DND-41 (cell line): ENCODE measurements around the gene DUSP23.

Experiments used
- ATAC-seq: fragments of 200-7000 bp; cut with Tn5 transposase; 3 replicates; pipeline ENCODE4 v1.9.1; 2021; ENCODE audit warnings: low read depth; ENCODE audit not compliant: insufficient read depth
- DNase-seq: peaks from one replicate; pipeline ENCODE4 v3.0.0-alpha.2; 2020
- H2AFZ ChIP-seq: 2 replicates; pipeline ENCODE4 v1.6.0; 2012; ENCODE audit warnings: low read depth, low read length
- H3K27ac ChIP-seq: 2 replicates; pipeline ENCODE4 v1.5.1; 2012; ENCODE audit warnings: low read length, inconsistent platforms
- H3K27me3 ChIP-seq: fragments of 200-600 bp; sonication (generic); 2 replicates; pipeline ENCODE4 v1.6.0; 2012; ENCODE audit warnings: low read length, mild to moderate bottlenecking, inconsistent platforms; ENCODE audit not compliant: insufficient read depth, poor library complexity
- H3K36me3 ChIP-seq: 2 replicates; pipeline ENCODE4 v1.5.1; 2012; ENCODE audit warnings: low read length, inconsistent platforms; ENCODE audit not compliant: insufficient read depth
- H3K4me1 ChIP-seq: 2 replicates; pipeline ENCODE4 v1.5.1; 2012; ENCODE audit warnings: mild to moderate bottlenecking, low read length; ENCODE audit not compliant: insufficient read depth
- H3K4me2 ChIP-seq: 2 replicates; pipeline ENCODE4 v1.6.0; 2012; ENCODE audit warnings: mild to moderate bottlenecking, moderate library complexity, low read length, inconsistent platforms; ENCODE audit not compliant: insufficient read depth
- H3K4me3 ChIP-seq, 2 experiments: fragments of 200-600 bp in 1 of 2; shearing (Covaris generic) in 1 of 2; 2 replicates each; pipeline ENCODE4 v1.5.1; 2012 to 2016; ENCODE audit warnings: inconsistent platforms in 2 of 2, low read length in 2 of 2, mild to moderate bottlenecking in 2 of 2, low read depth in 1 of 2, moderate library complexity in 1 of 2
- H3K79me2 ChIP-seq: 2 replicates; pipeline ENCODE4 v1.6.0; 2012; ENCODE audit warnings: low read length, inconsistent platforms; ENCODE audit not compliant: insufficient read depth
- H3K9ac ChIP-seq: 2 replicates; pipeline ENCODE4 v1.6.0; 2012; ENCODE audit warnings: low read depth, mild to moderate bottlenecking, inconsistent platforms, low read length, moderate library complexity
- H3K9me3 ChIP-seq: 2 replicates; pipeline ENCODE4 v1.5.1; 2012; ENCODE audit warnings: low read length, moderate library complexity, mild to moderate bottlenecking, inconsistent platforms; ENCODE audit not compliant: insufficient read depth, severe bottlenecking
- H4K20me1 ChIP-seq: 2 replicates; pipeline ENCODE4 v1.6.0; 2012; ENCODE audit warnings: low read length; ENCODE audit not compliant: insufficient read depth
- EZH2 ChIP-seq: IDR thresholded peaks from 3 replicates; pipeline ENCODE4 v1.6.1; 2012; ENCODE audit warnings: borderline replicate concordance, low read depth, mild to moderate bottlenecking, moderate library complexity, low read length, inconsistent platforms; ENCODE audit not compliant: severe bottlenecking
- TF ChIP-seq, protein P1 (sequence below): IDR thresholded peaks from 2 replicates; pipeline ENCODE4 v1.5.1; 2012; ENCODE audit warnings: borderline replicate concordance, low read length, moderate library complexity, mild to moderate bottlenecking; ENCODE audit not compliant: poor library complexity, severe bottlenecking; ENCODE audit errors: extremely low read depth

The DUSP23 gene

DNA sequence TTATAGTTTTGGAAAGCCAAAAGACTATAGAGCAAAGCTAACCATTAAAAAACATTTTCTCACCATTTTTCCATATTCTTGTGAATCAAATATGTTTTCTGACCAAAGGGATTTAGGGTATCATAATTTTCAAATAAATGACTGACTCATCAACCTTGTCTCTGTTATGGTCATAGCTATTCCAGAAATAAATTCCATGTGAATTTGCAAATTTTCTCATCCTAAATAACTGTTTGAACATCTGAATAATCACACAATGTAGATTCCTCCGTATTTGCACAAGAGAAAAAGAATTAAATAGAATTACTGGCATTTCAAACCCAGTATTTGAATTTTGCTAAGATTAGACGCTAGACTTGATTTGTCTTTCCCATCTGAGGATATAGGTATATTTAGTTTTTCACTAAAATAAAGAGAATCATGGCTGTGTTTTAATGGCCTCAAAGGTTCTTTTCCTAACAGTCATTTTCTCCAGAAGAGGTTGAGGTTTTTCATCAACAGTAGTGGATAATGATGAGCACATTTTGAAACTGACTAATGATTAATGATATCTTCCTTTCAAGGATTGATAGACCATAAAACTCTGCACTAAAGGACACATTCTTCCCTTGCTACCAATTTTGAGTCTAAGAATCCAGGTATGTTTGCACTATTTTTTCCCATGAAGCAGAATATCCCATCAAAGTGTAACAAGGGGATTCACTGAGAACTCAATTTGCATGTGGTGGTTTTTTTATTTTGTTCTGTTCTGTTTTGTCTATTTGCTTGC is 9.5 kb upstream of the DUSP23 start:
- Histone ChIP-seq H3K27ac (no peak overlapping the region), H3K4me1 (no peaks in the 10 kb centered on the region), H4K20me1 (no peaks in the 10 kb centered on the region), H3K9ac (no peak overlapping the region), H3K79me2 (no peaks in the 10 kb centered on the region), H3K27me3 (peaks cover 16% of the 10 kb centered on the region), H3K4me3 (no peak overlapping the region), H2AFZ (no peak overlapping the region), H3K4me2 (no peak overlapping the region), H3K36me3 (no peaks in the 10 kb centered on the region), H3K9me3 (no peaks in the 10 kb centered on the region)
- TF ChIP-seq EZH2 = no peak
- TF ChIP-seq, protein P1, sequence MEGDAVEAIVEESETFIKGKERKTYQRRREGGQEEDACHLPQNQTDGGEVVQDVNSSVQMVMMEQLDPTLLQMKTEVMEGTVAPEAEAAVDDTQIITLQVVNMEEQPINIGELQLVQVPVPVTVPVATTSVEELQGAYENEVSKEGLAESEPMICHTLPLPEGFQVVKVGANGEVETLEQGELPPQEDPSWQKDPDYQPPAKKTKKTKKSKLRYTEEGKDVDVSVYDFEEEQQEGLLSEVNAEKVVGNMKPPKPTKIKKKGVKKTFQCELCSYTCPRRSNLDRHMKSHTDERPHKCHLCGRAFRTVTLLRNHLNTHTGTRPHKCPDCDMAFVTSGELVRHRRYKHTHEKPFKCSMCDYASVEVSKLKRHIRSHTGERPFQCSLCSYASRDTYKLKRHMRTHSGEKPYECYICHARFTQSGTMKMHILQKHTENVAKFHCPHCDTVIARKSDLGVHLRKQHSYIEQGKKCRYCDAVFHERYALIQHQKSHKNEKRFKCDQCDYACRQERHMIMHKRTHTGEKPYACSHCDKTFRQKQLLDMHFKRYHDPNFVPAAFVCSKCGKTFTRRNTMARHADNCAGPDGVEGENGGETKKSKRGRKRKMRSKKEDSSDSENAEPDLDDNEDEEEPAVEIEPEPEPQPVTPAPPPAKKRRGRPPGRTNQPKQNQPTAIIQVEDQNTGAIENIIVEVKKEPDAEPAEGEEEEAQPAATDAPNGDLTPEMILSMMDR = no peak
- ATAC-seq = no peak
- DNase-seq = no peak

DNA sequence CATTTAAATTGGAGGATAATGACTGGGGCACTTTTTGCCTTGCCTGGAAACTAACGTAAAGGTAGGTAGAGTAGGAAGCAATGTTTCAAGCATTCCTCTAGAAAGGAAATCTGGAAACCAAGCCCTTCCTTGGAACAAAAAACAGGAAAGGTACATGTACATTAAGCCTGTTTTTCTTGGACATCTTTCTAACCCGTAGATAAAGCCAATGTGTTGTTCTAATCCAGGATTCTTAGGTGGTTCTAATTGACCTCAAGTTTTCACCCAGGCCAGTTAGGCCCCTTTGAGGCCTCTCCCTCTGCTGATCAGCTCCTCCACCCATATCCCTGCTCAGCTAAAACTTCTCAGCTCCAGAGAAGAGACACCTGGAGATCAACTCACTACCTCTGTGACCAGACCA is 6.3 kb upstream of the DUSP23 start:
- Histone ChIP-seq H3K27ac (no peak overlapping the region), H3K36me3 (no peaks in the 10 kb centered on the region), H3K4me2 (no peak overlapping the region), H4K20me1 (no peaks in the 10 kb centered on the region), H3K79me2 (no peaks in the 10 kb centered on the region), H3K9ac (no peak overlapping the region), H2AFZ (no peak overlapping the region), H3K4me3 (no peak overlapping the region), H3K4me1 (no peaks in the 10 kb centered on the region), H3K9me3 (no peaks in the 10 kb centered on the region), H3K27me3 (peaks cover 16% of the 10 kb centered on the region)
- ATAC-seq (no peak), DNase-seq (no peak)
- no peak for TF ChIP-seq EZH2
- TF ChIP-seq, protein P1 = no peak

DNA sequence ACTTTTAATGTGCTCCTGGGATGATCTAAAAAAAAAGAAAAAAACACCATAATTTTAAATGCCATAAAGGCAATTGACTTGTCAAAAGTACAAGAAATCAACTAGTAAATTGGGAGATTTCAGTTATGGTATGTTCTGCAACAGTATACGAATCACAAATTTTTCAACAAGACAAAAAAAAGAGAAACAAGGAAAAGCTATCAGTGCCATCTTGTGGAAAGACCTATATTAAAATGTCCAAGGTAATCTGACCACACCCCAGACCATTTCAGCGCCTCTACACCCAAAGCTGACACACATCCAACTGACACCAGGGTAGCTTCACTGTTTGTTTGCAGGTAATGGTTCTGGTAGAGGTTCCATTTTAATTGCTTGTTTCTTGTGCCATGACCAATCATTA is 5.0 kb upstream of the DUSP23 start:
- no peak overlapping the region for H3K9ac ChIP-seq
- no peak overlapping the region for H3K4me3 ChIP-seq
- H4K20me1 ChIP-seq = no peaks in the 10 kb centered on the region
- TF ChIP-seq, protein P1 = no peak
- TF ChIP-seq EZH2 = no peak
- ATAC-seq (no peak), DNase-seq (no peak)
- H3K4me1 ChIP-seq = no peaks in the 10 kb centered on the region
- H2AFZ ChIP-seq = no peak overlapping the region
- H3K79me2 ChIP-seq = no peaks in the 10 kb centered on the region
- no peak overlapping the region for H3K4me2 ChIP-seq
- no peaks in the 10 kb centered on the region for H3K36me3 ChIP-seq
- peaks cover 16% of the 10 kb centered on the region for H3K27me3 ChIP-seq
- no peaks in the 10 kb centered on the region for H3K9me3 ChIP-seq
- no peak overlapping the region for H3K27ac ChIP-seq
